DMS153 treated with DMSO at 0.1 percent for 48 hours (cell line): ENCODE results near the gene UBE2D2.

ENCODE experiments used
- DNase-seq: peaks from one replicate; lab custom pipeline; 2025; ENCODE audit not compliant: unreplicated experiment; lab: John Stamatoyannopoulos, UW

UBE2D2 gene

GRCh38 chr5:139658928-139659667 is 98.0 kb downstream of the UBE2D2 start:
- DNase-seq = no peak

DNA sequence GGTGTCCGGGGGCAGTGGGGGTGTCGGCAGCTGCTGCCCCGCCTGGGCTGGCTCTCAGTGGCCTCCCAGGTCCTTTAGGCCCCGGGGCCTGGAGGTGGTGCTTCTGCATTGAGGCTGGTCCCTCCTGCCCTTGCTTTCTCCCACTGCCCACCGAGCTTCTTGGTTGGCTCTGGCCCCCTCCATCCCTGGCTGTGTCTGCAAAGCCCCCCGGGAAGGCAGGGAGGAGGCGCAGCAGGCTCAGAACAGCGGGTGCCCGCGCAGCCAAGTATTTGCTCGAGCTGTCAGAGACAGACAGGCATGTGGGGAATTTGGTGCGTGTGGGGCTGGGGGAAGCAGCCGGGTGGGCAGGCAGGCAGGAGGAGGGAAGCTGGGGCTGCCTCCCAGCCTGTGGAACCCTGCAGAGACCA is 98.6 kb downstream of the UBE2D2 start:
- DNase-seq = no peak

DNA sequence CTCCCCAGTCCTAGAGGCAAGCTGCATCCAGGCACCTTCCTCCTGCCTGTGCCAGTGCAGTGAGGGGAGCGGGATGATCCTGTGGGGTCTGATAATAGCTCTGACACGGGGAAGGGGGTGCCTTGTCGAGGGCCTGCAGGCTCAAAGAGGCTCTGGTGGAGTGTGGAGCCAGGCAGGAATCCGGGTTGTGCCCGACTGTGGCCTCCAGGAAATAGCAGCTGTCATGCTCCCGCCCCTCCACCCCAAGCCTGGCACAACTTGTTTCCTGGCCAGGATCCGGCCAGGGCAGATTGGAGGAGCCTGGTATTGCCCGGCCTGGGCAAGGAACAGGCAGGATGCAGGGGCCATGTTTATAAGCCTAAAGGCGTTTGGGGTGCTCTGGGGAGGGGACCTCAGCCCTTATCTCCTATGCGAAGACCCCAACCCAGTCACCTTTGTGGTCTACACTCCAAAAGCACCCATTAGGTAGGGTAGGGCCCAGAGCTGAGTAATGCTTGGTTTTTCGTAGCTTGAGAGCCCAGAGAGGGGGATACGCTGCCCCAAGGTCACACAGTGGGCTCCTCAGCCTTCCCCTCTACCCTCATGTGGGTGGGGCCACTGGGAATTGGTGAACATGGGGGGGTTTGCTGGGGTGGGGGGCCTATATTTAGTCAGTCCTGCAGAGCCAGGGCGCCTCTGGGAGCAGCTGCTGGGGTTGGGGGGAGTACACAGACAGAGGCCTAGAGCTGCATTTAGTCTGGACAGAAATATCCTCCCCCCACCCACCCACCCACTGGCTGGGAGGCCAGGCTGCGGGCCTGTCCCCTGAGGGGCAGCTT is 99.2 kb downstream of the UBE2D2 start:
- no peak for DNase-seq

- DNase-seq = no peak
Measured at GRCh38 chr5:139660923-139661814, 100.0 kb downstream of the UBE2D2 start.

- DNase-seq = no peak
Measured at GRCh38 chr5:139662617-139663016, 101.5 kb downstream of the UBE2D2 start.

GRCh38 chr5:139663207-139664085 is 102.3 kb downstream of the UBE2D2 start:
- DNase-seq = no peak

- no peak for DNase-seq
Measured at GRCh38 chr5:139664086-139664693, 103.1 kb downstream of the UBE2D2 start.

DNA sequence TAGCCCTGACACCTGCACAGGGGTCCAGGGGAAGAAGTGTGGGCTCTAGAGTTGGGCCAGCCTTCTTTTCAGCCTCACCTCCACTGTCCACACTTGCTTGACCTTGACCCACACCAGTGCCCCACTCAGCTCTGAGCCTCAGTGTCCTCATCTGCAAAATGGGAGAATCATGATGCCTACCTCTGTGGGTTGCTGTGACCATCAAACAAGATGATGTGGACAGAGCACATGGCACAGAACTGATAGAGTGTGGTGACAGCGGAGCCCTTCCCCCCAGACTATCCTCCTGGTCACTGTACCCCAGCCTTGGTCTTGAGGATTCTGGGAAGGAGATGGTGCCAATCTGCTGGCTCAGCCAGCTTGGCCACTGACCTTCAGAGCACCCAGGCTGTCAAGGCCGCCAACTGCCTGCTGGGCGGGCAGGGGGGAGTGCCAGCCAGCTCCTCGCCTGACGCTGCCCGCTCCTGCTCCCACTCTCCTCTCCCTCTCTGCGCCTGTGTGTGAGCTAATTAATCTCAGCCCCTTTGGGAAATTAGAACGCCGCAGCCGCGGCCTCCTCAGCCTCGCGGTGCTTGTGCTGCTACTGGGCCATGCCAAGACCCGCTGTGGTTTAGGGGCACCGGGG is 103.7 kb downstream of the UBE2D2 start:
- DNase-seq = no peak

GRCh38 chr5:139665626-139666025 is 104.5 kb downstream of the UBE2D2 start:
- DNase-seq = no peak

DNA sequence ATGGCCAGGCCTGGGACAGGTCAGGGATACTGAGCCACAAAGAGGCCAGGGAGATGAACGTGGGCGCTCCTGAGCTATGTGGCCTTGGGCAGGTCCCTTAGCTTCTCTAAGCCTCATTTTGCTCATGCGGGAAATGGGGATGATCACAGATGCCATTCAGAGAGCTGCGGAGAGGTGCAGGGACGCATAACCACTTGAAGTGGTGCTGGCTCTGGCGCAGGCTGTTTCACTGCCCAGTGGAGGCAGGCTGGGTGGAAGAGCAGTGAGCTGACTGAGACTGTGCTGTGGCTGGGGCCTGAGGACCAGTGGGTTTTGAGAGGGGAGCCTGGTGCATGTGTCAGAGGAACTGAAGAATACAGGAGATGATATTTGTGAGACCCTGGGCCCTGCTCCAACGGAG is 105.4 kb downstream of the UBE2D2 start:
- no peak for DNase-seq

- DNase-seq = no peak
Measured at GRCh38 chr5:139667001-139667729, 106.0 kb downstream of the UBE2D2 start.

- DNase-seq = no peak
Measured at GRCh38 chr5:139667730-139668063, 106.6 kb downstream of the UBE2D2 start.

DNA sequence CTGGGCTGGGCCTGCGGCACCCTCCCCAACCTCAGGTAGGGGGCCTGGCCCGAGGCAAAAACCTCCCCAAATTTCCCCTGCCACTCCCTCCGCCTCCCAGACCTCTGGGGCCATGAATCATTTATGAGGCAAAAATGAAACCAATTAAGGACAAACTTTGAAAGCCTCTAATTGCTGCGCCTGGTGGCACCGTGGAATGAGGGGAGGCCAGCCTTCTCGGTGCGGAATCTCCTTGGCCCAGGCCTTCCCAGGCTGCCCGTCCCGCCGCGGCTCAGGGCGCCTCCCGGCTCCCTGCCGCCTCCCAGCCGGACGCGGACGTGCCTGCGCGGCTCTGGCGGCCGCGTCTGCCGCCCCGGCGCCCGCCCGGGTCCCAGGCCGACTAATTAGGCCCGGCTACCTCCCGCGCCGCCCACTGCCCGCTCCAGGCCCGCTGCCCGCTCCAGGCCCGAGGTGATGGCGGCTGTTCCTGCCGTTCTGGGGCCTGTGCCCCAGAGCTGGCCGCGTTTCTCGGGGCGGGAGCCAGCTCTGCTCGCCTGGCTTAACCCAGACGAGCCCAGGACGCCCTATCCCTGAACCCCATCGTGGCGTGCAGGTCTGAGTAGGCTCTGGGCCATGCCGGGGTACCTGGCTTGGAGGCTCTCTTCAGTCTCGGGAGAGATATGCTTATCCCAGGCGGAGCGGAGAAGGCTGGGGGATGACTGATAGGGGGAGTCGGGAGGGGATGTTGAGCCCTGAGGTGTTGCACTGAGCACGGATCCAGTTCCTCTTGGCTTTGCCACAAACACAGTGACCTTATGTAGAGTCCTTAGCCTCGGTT is 107.1 kb downstream of the UBE2D2 start:
- no peak for DNase-seq

GRCh38 chr5:139668924-139669661 is 108.0 kb downstream of the UBE2D2 start:
- DNase-seq = no peak

GRCh38 chr5:139669662-139670368 is 108.7 kb downstream of the UBE2D2 start:
- no peak for DNase-seq

- DNase-seq = no peak
Measured at GRCh38 chr5:139670369-139671095, 109.4 kb downstream of the UBE2D2 start.
